Measurements from ENCODE around the gene ZNF76. TPM values are rescaled to one million over a fixed set of nuclear protein-coding genes. Genes with fewer than 3 reads are reported as not detected.
A peak's percentile ranks its signal among the peaks of the same experiment; 100 is the strongest.

The ZNF76 gene
- total and polyA plus RNA-seq, 5 experiments from 2014 or later: 22.1 to 96.8 (median 35.9) TPM

GRCh38 chr6:35240838-35241801 is 18.4 kb upstream of the ZNF76 start:
- Mint-ChIP-seq H3K27me3 (no peaks in the 10 kb centered on the region), H3K27ac (peak overlapping the region in 4 of 10 donors; percentile 2 to 86 (median 38)), H3K9me3 (no peaks in the 10 kb centered on the region), H3K4me3 (no peak overlapping the region), H3K36me3 (peaks cover 0 to 8% (median 2%) of the 10 kb centered on the region in 3 donors), H3K4me1 (peaks cover 2 to 6% (median 4%) of the 10 kb centered on the region in 4 donors)
- ATAC-seq (peak; percentile 82 to 96), DNase-seq (peak; percentile 46 to 78 (median 66))
- POLR2A ChIA-PET: interaction anchor here (0.6 to 1.1 kb wide), 3 partner anchors 18 to 826 kb away, joined by 3 to 5 read pairs (median 4); partner anchors contain the start of gene ZNF76

- no peaks in the 10 kb centered on the region for H3K27me3 Mint-ChIP-seq
- no peak overlapping the region for H3K27ac Mint-ChIP-seq
- DNase-seq (no peak), ATAC-seq (no peak)
- H3K9me3 Mint-ChIP-seq: no peaks in the 10 kb centered on the region
- POLR2A ChIA-PET: no interaction called here
- peaks cover 2 to 6% (median 4%) of the 10 kb centered on the region in 4 donors for H3K4me1 Mint-ChIP-seq
- peaks cover 0 to 8% (median 2%) of the 10 kb centered on the region in 3 donors for H3K36me3 Mint-ChIP-seq
- no peak overlapping the region for H3K4me3 Mint-ChIP-seq
These were observed 17.0 kb upstream of the ZNF76 start for GRCh38 chr6:35242486-35242885.

- Mint-ChIP-seq H3K27ac (peak overlapping the region in 1 of 10 donors; percentile 84), H3K36me3 (peaks cover 0 to 8% (median 2%) of the 10 kb centered on the region in 3 donors), H3K4me1 (peaks cover 2 to 9% (median 6%) of the 10 kb centered on the region in 4 donors), H3K27me3 (no peaks in the 10 kb centered on the region), H3K9me3 (no peaks in the 10 kb centered on the region), H3K4me3 (no peak overlapping the region)
- ATAC-seq (no peak), DNase-seq (no peak)
- POLR2A ChIA-PET: no interaction called here
These were observed 16.6 kb upstream of the ZNF76 start for GRCh38 chr6:35242906-35243305.

GRCh38 chr6:35243386-35243958 is 16.1 kb upstream of the ZNF76 start:
- H3K27ac Mint-ChIP-seq: no peak overlapping the region
- H3K36me3 Mint-ChIP-seq: peaks cover 0 to 8% (median 2%) of the 10 kb centered on the region in 3 donors
- no peaks in the 10 kb centered on the region for H3K9me3 Mint-ChIP-seq
- POLR2A ChIA-PET: no interaction called here
- H3K27me3 Mint-ChIP-seq: no peaks in the 10 kb centered on the region
- no peak for DNase-seq
- ATAC-seq: no peak
- H3K4me1 Mint-ChIP-seq: peaks cover 2 to 12% (median 7%) of the 10 kb centered on the region in 4 donors
- no peak overlapping the region for H3K4me3 Mint-ChIP-seq

- POLR2A ChIA-PET: no interaction called here
- peaks cover 4 to 14% (median 8%) of the 10 kb centered on the region in 4 donors for H3K4me1 Mint-ChIP-seq
- no peak for ATAC-seq
These were observed 15.0 kb upstream of the ZNF76 start for GRCh38 chr6:35244551-35244950.

DNA sequence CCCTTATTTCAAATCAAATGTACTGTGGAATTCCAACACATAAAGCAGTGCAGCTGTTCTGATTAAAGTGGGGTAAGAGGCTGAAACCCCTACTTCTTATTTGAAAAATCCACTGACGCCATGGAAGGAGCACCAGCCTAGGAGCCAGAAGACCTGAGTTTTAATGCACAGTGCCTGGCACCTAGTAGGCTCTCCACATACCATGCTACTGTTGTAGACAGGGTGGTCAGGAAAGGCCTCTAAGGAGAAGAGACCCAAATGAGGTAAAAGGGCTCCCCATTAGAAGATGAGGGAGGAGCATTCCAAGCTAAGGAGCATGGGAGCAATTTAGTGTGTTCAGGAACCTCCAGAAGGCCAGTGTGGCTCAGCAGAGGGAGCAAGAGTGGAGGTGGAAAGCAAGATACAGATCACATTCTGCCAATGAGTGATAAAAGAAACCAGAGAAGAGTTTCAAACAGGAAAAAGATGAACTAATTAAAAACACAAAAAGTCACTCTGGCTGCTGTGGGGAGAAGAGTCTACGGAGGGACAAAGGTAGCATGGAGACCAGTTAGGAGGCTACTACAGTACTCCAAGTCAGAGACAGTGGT is 11.8 kb upstream of the ZNF76 start:
- ATAC-seq (no peak), DNase-seq (no peak)
- H3K27ac Mint-ChIP-seq: peak overlapping the region in 3 of 10 donors; percentile 5 to 50 (median 28)
- H3K9me3 Mint-ChIP-seq: no peaks in the 10 kb centered on the region
- peaks cover 2 to 14% (median 8%) of the 10 kb centered on the region in 4 donors for H3K4me1 Mint-ChIP-seq
- H3K36me3 Mint-ChIP-seq: peaks cover 0 to 7% (median 6%) of the 10 kb centered on the region in 3 donors
- H3K27me3 Mint-ChIP-seq: no peaks in the 10 kb centered on the region
- POLR2A ChIA-PET: no interaction called here
- H3K4me3 Mint-ChIP-seq: no peak overlapping the region

More at GRCh38 chr6:35244551-35244950, 15.0 kb upstream of the ZNF76 start:
- no peak overlapping the region for H3K4me3 Mint-ChIP-seq
- no peaks in the 10 kb centered on the region for H3K27me3 Mint-ChIP-seq
- peaks cover 0 to 7% (median 0%) of the 10 kb centered on the region in 3 donors for H3K36me3 Mint-ChIP-seq
- peak overlapping the region in 1 of 10 donors; percentile 40 for H3K27ac Mint-ChIP-seq
- no peak for DNase-seq
- no peaks in the 10 kb centered on the region for H3K9me3 Mint-ChIP-seq

- POLR2A ChIA-PET: no interaction called here
- DNase-seq (no peak), ATAC-seq (no peak)
- Mint-ChIP-seq H3K27me3 (no peaks in the 10 kb centered on the region), H3K4me3 (no peak overlapping the region), H3K36me3 (peaks cover 0 to 8% (median 6%) of the 10 kb centered on the region in 3 donors), H3K27ac (no peak overlapping the region), H3K4me1 (peaks cover 2 to 15% (median 9%) of the 10 kb centered on the region in 4 donors), H3K9me3 (no peaks in the 10 kb centered on the region)
These were observed 11.2 kb upstream of the ZNF76 start for GRCh38 chr6:35248300-35248699.

DNA sequence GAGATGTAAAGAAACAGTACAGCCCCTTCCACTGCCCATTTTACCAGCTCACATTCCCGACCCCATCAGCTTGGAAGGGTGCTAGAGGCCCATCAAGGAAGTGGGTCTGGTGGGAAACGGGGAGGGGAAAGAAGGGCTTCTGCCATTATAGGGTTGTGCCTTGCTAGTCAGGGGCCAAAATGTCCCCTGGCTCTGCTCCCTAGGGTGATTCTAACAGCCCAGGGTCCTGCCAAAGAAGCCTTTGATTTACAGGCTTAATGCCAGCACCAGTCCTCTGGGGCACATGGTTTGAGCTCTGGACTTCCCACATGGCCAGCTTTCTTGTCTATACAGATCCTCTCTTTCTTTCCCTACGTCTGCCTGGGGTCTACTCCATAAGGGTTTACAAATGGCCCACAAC is 10.6 kb upstream of the ZNF76 start:
- Mint-ChIP-seq H3K9me3 (no peaks in the 10 kb centered on the region), H3K36me3 (peaks cover 0 to 9% (median 6%) of the 10 kb centered on the region in 3 donors), H3K4me3 (no peak overlapping the region), H3K4me1 (peaks cover 2 to 15% (median 10%) of the 10 kb centered on the region in 4 donors), H3K27me3 (no peaks in the 10 kb centered on the region), H3K27ac (peak overlapping the region in 1 of 10 donors; percentile 24)
- ATAC-seq (no peak), DNase-seq (no peak)
- POLR2A ChIA-PET: no interaction called here

DNA sequence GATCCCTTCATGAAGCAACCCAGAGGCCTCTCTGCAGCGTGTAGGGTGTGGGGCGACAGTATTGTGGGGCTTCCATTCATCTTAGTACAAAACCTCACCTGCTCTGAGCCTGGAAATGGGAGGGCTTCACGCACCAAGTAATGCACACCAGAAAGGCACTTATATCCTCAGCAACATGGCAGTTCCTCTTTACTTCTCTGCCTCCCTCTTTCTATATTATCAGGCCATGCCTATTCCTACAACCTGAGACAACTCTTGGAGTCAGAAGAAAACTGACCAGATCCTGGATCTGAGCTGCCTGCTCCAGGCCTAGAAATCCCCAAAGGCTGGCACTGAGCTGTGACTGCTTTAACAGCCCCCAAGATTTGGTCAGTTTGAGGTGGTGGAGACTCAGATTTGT is 7.6 kb upstream of the ZNF76 start:
- peak overlapping the region in 1 of 10 donors; percentile 39 for H3K27ac Mint-ChIP-seq

GRCh38 chr6:35253249-35253648 is 6.3 kb upstream of the ZNF76 start:
- peaks cover 0 to 6% (median 2%) of the 10 kb centered on the region in 3 donors for H3K36me3 Mint-ChIP-seq

More for the DNA sequence above, 7.6 kb upstream of the ZNF76 start:
- POLR2A ChIA-PET: no interaction called here
- ATAC-seq (no peak), DNase-seq (no peak)
- H3K36me3 Mint-ChIP-seq: peaks cover 0 to 6% (median 2%) of the 10 kb centered on the region in 3 donors
- no peak overlapping the region for H3K4me3 Mint-ChIP-seq
- H3K27me3 Mint-ChIP-seq: no peaks in the 10 kb centered on the region
- H3K9me3 Mint-ChIP-seq: no peaks in the 10 kb centered on the region
- H3K4me1 Mint-ChIP-seq: peaks cover 3 to 15% (median 10%) of the 10 kb centered on the region in 4 donors

GRCh38 chr6:35258336-35258735 is 1.2 kb upstream of the ZNF76 start:
- Mint-ChIP-seq H3K36me3 (peaks cover 0 to 3% (median 0%) of the 10 kb centered on the region in 3 donors), H3K9me3 (no peaks in the 10 kb centered on the region), H3K27me3 (no peaks in the 10 kb centered on the region), H3K4me3 (peak overlapping the region; percentile 93 to 99 (median 96)), H3K4me1 (peaks cover 25 to 47% (median 46%) of the 10 kb centered on the region in 4 donors), H3K27ac (peak overlapping the region; percentile 87 to 99 (median 99))
- POLR2A ChIA-PET: interaction anchor here (1.0 to 1.5 kb wide), 4 partner anchors 8 to 833 kb away, joined by 4 to 8 read pairs (median 6); partner anchors contain the start of gene RPS10
- DNase-seq (no peak), ATAC-seq (no peak)

More at GRCh38 chr6:35253249-35253648, 6.3 kb upstream of the ZNF76 start:
- Mint-ChIP-seq H3K27me3 (no peaks in the 10 kb centered on the region), H3K4me3 (no peak overlapping the region), H3K9me3 (no peaks in the 10 kb centered on the region), H3K4me1 (peaks cover 7 to 11% (median 9%) of the 10 kb centered on the region in 4 donors), H3K27ac (no peak overlapping the region)
- DNase-seq (no peak), ATAC-seq (no peak)
- POLR2A ChIA-PET: no interaction called here

DNA sequence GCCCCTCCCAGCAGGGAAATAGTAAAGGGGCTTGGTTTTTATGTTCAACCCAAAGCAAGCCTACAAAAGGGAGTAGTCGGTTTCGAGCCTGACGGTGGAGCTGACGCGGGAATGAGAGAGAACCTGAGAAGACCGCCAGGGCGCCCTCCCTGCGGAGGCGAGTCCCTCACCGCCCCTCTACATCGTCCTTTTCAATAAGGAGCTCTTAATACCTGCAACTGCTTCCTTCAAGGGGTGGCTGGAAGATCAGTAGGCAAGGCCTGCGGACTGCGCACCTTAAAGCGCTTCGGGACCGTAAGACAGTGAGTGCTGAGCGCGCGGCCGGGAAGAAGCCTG is 709 bp upstream of the ZNF76 start:
- ATAC-seq (peak; percentile 42 to 53), DNase-seq (peak in 5 of 10 donors; percentile 22 to 75 (median 56))
- POLR2A ChIA-PET: interaction anchor here (0.7 to 1.5 kb wide), 7 partner anchors 8 to 833 kb away, joined by 3 to 8 read pairs (median 5); partner anchors contain the start of gene RPS10
- Mint-ChIP-seq H3K36me3 (peaks cover 0 to 3% (median 0%) of the 10 kb centered on the region in 3 donors), H3K27me3 (no peaks in the 10 kb centered on the region), H3K27ac (peak overlapping the region; percentile 87 to 99 (median 99)), H3K9me3 (no peaks in the 10 kb centered on the region), H3K4me1 (peaks cover 25 to 52% (median 50%) of the 10 kb centered on the region in 4 donors), H3K4me3 (peak overlapping the region; percentile 93 to 99 (median 96))
